H9 (cell line): Measurements from ENCODE around the gene DNAI4. TPM values are rescaled to one million over a fixed set of nuclear protein-coding genes. Genes with fewer than 3 reads are reported as not detected.
A peak's percentile ranks its signal among the peaks of the same experiment; 100 is the strongest.

Source experiments
- DNase-seq: peaks from one replicate; pipeline ENCODE4 v3.0.0-alpha.2; 2017
- H2AFZ ChIP-seq: one replicate; pipeline ENCODE4 v1.6.1; 2013; ENCODE audit warnings: mild to moderate bottlenecking, low read length, control low read depth, moderate library complexity
- H2AK5ac ChIP-seq: 2 replicates; pipeline ENCODE4 v1.6.1; 2013; ENCODE audit warnings: low read length, control low read depth, mixed read lengths; ENCODE audit not compliant: insufficient read length
- H2BK120ac ChIP-seq: one replicate; pipeline ENCODE4 v1.6.1; 2013; ENCODE audit warnings: low read depth, mild to moderate bottlenecking, low read length, control low read depth, inconsistent platforms; ENCODE audit not compliant: poor library complexity, severe bottlenecking
- H2BK12ac ChIP-seq: 2 replicates; pipeline ENCODE4 v1.6.1; 2013; ENCODE audit warnings: low read length, control low read depth, mixed read lengths, low read depth; ENCODE audit not compliant: insufficient read length
- H2BK15ac ChIP-seq: 2 replicates; pipeline ENCODE4 v1.6.1; 2013; ENCODE audit warnings: low read depth, low read length, control low read depth
- H2BK20ac ChIP-seq: one replicate; pipeline ENCODE4 v1.6.1; 2013; ENCODE audit warnings: low read depth, mild to moderate bottlenecking, low read length, control low read depth, inconsistent platforms; ENCODE audit not compliant: poor library complexity, severe bottlenecking
- H2BK5ac ChIP-seq: 2 replicates; pipeline ENCODE4 v1.6.1; 2013; ENCODE audit warnings: low read length, control low read depth, mixed read lengths; ENCODE audit not compliant: insufficient read length
- H3K14ac ChIP-seq: 2 replicates; pipeline ENCODE4 v1.6.1; 2013; ENCODE audit warnings: low read length, control low read depth; ENCODE audit not compliant: insufficient read depth
- H3K18ac ChIP-seq: 2 replicates; pipeline ENCODE4 v1.6.1; 2013; ENCODE audit warnings: low read depth, mild to moderate bottlenecking, mixed read lengths, low read length, control low read depth; ENCODE audit not compliant: insufficient read length
- H3K23ac ChIP-seq: 2 replicates; pipeline ENCODE4 v1.6.1; 2013; ENCODE audit warnings: low read length, control low read depth, mixed read lengths, low read depth; ENCODE audit not compliant: insufficient read length
- H3K23me2 ChIP-seq: 2 replicates; pipeline ENCODE4 v1.6.1; 2013; ENCODE audit warnings: low read depth, mild to moderate bottlenecking, mixed read lengths, low read length, control low read depth; ENCODE audit not compliant: insufficient read length, poor library complexity, severe bottlenecking
- H3K27ac ChIP-seq: 2 replicates; pipeline ENCODE4 v1.5.1; 2013; ENCODE audit warnings: low read length, control low read depth, mixed read lengths, low read depth; ENCODE audit not compliant: insufficient read length
- H3K27me3 ChIP-seq: 2 replicates; pipeline ENCODE4 v1.6.1; 2013; ENCODE audit warnings: low read length, control low read depth, inconsistent platforms; ENCODE audit not compliant: insufficient read depth
- H3K4ac ChIP-seq: 2 replicates; pipeline ENCODE4 v1.6.1; 2013; ENCODE audit warnings: low read depth, mild to moderate bottlenecking, control low read depth, inconsistent platforms, low read length, moderate library complexity
- H3K4me1 ChIP-seq: 2 replicates; pipeline ENCODE4 v1.6.1; 2013; ENCODE audit warnings: low read length, control low read depth, inconsistent platforms; ENCODE audit not compliant: insufficient read depth
- H3K4me2 ChIP-seq: 2 replicates; pipeline ENCODE4 v1.6.1; 2013; ENCODE audit warnings: low read length, control low read depth, mixed read lengths; ENCODE audit not compliant: insufficient read length, insufficient read depth
- H3K56ac ChIP-seq: 2 replicates; pipeline ENCODE4 v1.6.1; 2013; ENCODE audit warnings: low read depth, mild to moderate bottlenecking, mixed read lengths, low read length, control low read depth; ENCODE audit not compliant: insufficient read length
- H3K79me1 ChIP-seq: 2 replicates; pipeline ENCODE4 v1.6.1; 2013; ENCODE audit warnings: low read depth, mild to moderate bottlenecking, moderate library complexity, low read length, control low read depth, inconsistent platforms; ENCODE audit not compliant: insufficient read depth, poor library complexity, severe bottlenecking
- H3K79me2 ChIP-seq: 2 replicates; pipeline ENCODE4 v1.6.1; 2013; ENCODE audit warnings: low read length, control low read depth, inconsistent platforms; ENCODE audit not compliant: insufficient read depth
- H3K9ac ChIP-seq: 2 replicates; pipeline ENCODE4 v1.6.1; 2013; ENCODE audit warnings: low read length, control low read depth, mixed read lengths; ENCODE audit not compliant: insufficient read length; ENCODE audit errors: extremely low read depth
- H3K9me3 ChIP-seq: one replicate; pipeline ENCODE4 v1.6.1; 2013; ENCODE audit warnings: low read depth, low read length, inconsistent platforms; ENCODE audit not compliant: control insufficient read depth
- H3T11ph ChIP-seq: one replicate; pipeline ENCODE4 v1.6.1; 2013; ENCODE audit warnings: mild to moderate bottlenecking, low read length, control low read depth, inconsistent platforms
- H4K20me1 ChIP-seq: one replicate; pipeline ENCODE4 v1.6.1; 2013; ENCODE audit not compliant: control insufficient read depth, insufficient read length, insufficient read depth
- H4K5ac ChIP-seq: 2 replicates; pipeline ENCODE4 v1.6.1; 2013; ENCODE audit warnings: low read depth, mild to moderate bottlenecking, mixed read lengths, low read length, control low read depth; ENCODE audit not compliant: insufficient read length
- H4K8ac ChIP-seq: replicated peaks from 2 replicates; pipeline ENCODE4 v1.6.1; 2013; ENCODE audit warnings: low read length, control low read depth, mixed read lengths, low read depth; ENCODE audit not compliant: insufficient read length
- H4K91ac ChIP-seq: 2 replicates; pipeline ENCODE4 v1.6.1; 2013; ENCODE audit warnings: low read depth, mild to moderate bottlenecking, moderate library complexity, mixed read lengths, low read length, control low read depth; ENCODE audit not compliant: insufficient read length
- H3K27ac Mint-ChIP-seq, 3 experiments: 2 replicates in 2 of 3; 3 replicates in 1 of 3; pipeline ENCODE4 v1.8.0; 2020 to 2021; ENCODE audit warnings: mixed read lengths in 3 of 3, mild to moderate bottlenecking in 1 of 3, moderate library complexity in 1 of 3
- H3K27me3 Mint-ChIP-seq: 2 replicates; pipeline ENCODE4 v1.8.0; 2021; ENCODE audit warnings: low read depth, mild to moderate bottlenecking, moderate library complexity, mixed read lengths
- H3K36me3 Mint-ChIP-seq, 3 experiments: 2 replicates in 2 of 3; 3 replicates in 1 of 3; pipeline ENCODE4 v1.8.0; 2020 to 2021; ENCODE audit warnings: low read depth in 3 of 3, mixed read lengths in 3 of 3; ENCODE audit not compliant: insufficient read depth in 1 of 3
- H3K4me1 Mint-ChIP-seq, 2 experiments: 2 replicates each; pipeline ENCODE4 v1.8.0; 2020; ENCODE audit warnings: mixed read lengths in 2 of 2
- H3K4me3 Mint-ChIP-seq, 2 experiments: 2 replicates in 1 of 2; 3 replicates in 1 of 2; pipeline ENCODE4 v1.8.0; 2020 to 2021; ENCODE audit warnings: mild to moderate bottlenecking in 2 of 2, mixed read lengths in 2 of 2, moderate library complexity in 1 of 2
- H3K9me3 Mint-ChIP-seq, 2 experiments: 2 replicates in 1 of 2; 3 replicates in 1 of 2; pipeline ENCODE4 v1.8.0; 2020; ENCODE audit warnings: mild to moderate bottlenecking in 2 of 2, mixed read lengths in 2 of 2, moderate library complexity in 1 of 2
- CTCF ChIP-seq: fragments of 200-600 bp; sonication (generic); conservative IDR thresholded peaks from 3 replicates; pipeline ENCODE4 v1.8.0; 2021; ENCODE audit warnings: antibody characterized with exemption, mild to moderate bottlenecking
- WGBS: extraction: QIAGEN DNeasy Blood & Tissue Kit; methylation state at CpG from one replicate; pipeline ENCODE4 v1.1.7; 2013; ENCODE audit warnings: missing lambda C conversion rate, low lambda C conversion rate, mixed read lengths; ENCODE audit not compliant: insufficient read length; ENCODE audit errors: extremely low coverage; 5-methylcytosine and 5-hydroxymethylcytosine counted together
- total RNA-seq: library from RNA; stranded (reverse); gene quantifications from 2 replicates; pipeline ENCODE4 v1.2.1, GENCODE V29; 2021

DNAI4 gene
- total RNA-seq, 1 experiment from 2014 or later, result 1.4 TPM

DNA sequence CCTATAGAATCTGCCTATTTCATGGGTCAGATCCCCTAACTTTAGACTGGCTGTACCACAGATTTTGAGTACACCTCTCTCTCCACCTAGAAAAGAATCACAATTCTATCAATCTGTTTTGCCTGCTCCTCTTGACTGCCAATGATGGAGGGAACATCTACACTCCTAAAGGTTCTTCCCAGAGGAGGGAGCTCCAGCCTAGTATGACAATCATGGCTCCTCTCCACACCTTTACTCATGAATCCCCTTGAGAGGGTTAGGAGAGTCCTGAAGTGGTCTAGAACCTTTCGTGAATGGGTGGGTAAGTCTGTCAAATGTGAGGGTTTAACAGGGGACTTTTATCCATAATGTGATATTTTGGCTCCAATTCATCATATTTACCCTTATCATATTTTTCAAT, 48.0 kb downstream of the DNAI4 start:
- Histone ChIP-seq H3T11ph (no peak overlapping the region), H3K9ac (no peak overlapping the region), H3K23me2 (no peaks in the 10 kb centered on the region), H4K91ac (no peak overlapping the region), H2AK5ac (no peak overlapping the region), H3K23ac (no peak overlapping the region), H3K4ac (no peak overlapping the region), H3K27me3 (no peaks in the 10 kb centered on the region), H2BK12ac (no peak overlapping the region), H3K4me2 (no peak overlapping the region), H2BK120ac (no peak overlapping the region), H2BK20ac (no peak overlapping the region), H3K4me1 (no peaks in the 10 kb centered on the region), H3K56ac (no peak overlapping the region), H3K79me2 (no peaks in the 10 kb centered on the region), H3K27ac (no peak overlapping the region), H2AFZ (no peak overlapping the region), H3K18ac (no peak overlapping the region), H3K79me1 (no peaks in the 10 kb centered on the region), H4K20me1 (no peaks in the 10 kb centered on the region), H3K14ac (no peak overlapping the region), H3K9me3 (no peaks in the 10 kb centered on the region), H4K8ac (no peak overlapping the region), H2BK5ac (no peak overlapping the region), H4K5ac (no peak overlapping the region), H2BK15ac (no peak overlapping the region)
- H3K4me3 Mint-ChIP-seq, result no peak overlapping the region
- TF ChIP-seq CTCF, result peak; percentile 17; the same call in 1 of the 3 replicates
- no peaks in the 10 kb centered on the region for H3K36me3 Mint-ChIP-seq
- H3K4me1 Mint-ChIP-seq, result no peaks in the 10 kb centered on the region
- peaks cover 14 to 17% of the 10 kb centered on the region in 2 experiments; a peak in 4 of 5 replicates for H3K9me3 Mint-ChIP-seq
- no peaks in the 10 kb centered on the region for H3K27me3 Mint-ChIP-seq
- H3K27ac Mint-ChIP-seq, result no peak overlapping the region
- no peak for DNase-seq
- WGBS, result no CpG with 5 or more reads among the region's 1 CpG
